HG02973 (cell line): ENCODE measurements around the gene ATAD5.
"Not testable (repeated sequence)": the region's sequence is repeated elsewhere in the genome, so short reads cannot be mapped to it uniquely, and the experiment has no call there.

Source experiments
- ATAC-seq: cut with Tn5 transposase; IDR thresholded peaks from one replicate; pipeline ENCODE4 v1.9.1; 2021; ENCODE audit warnings: moderate library complexity; ENCODE audit not compliant: unreplicated experiment

The ATAD5 gene

DNA sequence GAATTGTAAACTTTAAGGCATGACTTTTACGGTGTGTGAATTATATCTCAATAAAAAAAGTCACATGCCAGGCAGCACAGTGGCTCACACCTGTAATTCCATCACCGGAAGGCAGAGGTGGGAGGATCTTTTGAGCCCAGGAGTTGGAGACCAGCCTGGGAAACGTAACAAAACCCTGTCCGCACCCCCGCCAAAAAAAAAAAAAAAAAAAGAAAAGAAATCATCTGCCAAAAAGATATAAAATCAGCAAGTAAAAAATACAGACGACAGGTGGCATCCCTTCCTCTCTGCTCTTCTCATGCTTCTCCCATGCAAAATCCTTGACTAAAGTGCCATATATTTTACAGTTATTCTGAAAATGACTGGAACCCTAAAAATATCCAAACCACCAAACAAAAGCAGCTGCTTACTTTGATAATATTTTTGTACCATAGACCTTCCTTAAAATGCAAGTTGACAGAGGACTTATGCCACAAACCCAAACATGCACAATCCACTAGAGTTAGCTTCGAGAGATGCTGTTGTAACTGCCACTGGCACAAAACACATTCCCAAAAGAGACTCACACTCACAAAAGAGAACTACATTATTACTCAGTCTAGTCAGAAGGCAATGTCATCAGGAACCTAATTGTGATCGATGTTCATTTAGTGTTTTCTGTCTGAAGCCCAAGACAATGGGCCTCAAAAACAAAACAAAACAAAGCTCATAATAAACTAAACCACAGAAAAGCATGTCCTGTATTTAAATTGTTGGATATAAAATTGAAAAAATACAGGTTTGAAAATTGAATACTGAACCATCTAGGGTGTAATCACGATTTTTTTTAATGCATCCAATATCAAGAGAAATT lies 9.7 kb upstream of the ATAD5 start:
- no peak for ATAC-seq

DNA sequence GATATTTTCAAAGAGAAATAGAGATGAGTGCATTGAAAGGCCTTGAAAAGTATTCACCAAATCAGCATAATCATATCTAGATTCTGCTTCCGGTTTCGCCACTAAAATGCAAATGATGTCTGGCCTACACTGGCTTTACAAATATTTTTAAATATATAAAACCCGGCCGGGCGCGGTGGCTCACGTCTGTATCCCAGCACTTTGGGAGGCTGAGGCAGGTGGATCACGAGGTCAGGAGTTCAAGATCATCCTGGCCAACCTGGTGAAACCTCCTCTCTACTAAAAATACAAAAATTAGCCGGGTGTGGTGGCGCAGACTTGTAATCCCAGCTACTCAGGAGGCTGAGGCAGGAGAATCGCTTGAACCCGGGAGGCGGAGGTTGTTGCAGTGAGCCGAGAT lies 8.8 kb upstream of the ATAD5 start:
- not testable (repeated sequence) for ATAC-seq

DNA sequence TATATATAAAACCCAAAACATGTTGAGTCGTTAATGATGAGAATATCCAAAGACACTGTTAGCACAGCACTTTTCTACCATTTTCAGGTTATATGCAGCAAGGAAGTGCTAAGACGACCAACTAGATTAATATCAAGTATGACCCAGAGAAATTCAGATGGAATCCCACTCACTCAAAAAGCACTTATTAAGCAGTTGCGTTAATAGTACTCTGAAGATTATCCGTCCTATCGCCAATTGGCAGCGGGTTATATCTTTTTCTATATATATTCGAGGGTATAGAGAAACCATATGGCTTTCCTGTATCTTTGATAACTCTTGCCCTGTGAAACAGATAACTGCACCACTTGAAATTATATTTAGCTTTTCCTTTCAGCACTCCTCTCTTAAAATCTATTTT lies 8.3 kb upstream of the ATAD5 start:
- ATAC-seq: no peak

DNA sequence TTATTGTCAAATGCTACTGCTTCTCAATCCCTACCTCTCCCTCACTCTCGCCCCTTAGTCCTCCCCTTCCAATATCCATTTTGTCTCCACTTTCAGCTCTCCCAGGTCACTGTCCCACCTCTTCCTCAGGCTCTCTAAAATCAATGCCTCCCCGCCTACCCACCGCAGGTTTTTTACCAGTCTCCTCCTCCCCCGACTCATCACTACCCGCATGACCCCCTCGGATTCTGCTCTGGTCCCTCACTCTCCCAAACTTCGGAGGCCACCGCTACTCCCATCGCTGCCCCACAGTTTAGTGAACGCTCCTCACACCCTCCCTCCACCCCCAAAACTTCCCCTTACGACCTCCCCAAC lies 7.8 kb upstream of the ATAD5 start:
- no peak for ATAC-seq

GRCh38 chr17:30824356-30825145 lies 7.2 kb upstream of the ATAD5 start, which contains the start of gene CRLF3:
Gene CRLF3, minus strand, starts transcription at chr17:30824692. Its CDS starts 41 bp downstream, at chr17:30824651.
- ATAC-seq: peak; percentile 85

DNA sequence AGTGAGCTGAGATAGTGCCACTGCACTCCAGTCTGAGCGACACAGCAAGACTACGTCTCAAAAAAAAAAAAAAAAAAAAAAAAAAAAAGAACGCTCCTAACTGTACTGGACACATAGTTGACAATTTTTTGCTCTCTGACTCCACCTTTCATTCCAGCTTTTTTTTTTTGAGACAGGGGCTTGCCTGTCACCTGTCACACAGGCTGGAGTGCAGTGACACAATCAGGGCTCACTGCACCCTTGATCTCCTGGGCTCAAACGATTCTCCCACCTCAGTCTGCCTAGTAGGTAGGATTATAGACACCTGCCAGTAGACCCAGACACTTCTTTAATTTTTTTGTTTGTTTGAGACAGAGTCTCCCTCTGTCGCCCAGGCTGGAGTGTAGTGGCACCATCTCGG lies 4.7 kb upstream of the ATAD5 start:
- no peak for ATAC-seq

- no peak for ATAC-seq
These were observed 2.7 kb upstream of the ATAD5 start for GRCh38 chr17:30829022-30829421.

DNA sequence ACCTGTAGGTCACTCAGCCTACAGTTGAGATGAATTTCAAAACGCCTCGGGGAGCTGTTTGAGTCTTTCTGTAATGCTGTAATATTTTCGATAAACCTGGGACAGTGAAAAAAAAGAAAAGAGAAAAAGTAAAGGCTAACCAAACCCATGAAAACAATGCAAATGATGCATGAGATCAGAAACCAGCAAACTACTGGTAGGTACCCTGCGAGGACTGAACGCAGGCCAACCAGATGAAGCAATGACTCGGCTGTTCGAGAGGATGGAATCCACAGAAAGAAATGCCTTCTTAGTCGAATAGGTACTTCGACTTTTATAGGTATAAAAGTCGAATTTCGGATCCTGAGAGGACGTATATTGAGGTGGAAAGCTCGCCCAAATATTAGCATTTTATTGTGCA lies 509 bp upstream of the ATAD5 start:
- ATAC-seq: peak; percentile 15

GRCh38 chr17:30832438-30833124 lies 815 bp downstream of the ATAD5 start:
- peak; percentile 18 for ATAC-seq

DNA sequence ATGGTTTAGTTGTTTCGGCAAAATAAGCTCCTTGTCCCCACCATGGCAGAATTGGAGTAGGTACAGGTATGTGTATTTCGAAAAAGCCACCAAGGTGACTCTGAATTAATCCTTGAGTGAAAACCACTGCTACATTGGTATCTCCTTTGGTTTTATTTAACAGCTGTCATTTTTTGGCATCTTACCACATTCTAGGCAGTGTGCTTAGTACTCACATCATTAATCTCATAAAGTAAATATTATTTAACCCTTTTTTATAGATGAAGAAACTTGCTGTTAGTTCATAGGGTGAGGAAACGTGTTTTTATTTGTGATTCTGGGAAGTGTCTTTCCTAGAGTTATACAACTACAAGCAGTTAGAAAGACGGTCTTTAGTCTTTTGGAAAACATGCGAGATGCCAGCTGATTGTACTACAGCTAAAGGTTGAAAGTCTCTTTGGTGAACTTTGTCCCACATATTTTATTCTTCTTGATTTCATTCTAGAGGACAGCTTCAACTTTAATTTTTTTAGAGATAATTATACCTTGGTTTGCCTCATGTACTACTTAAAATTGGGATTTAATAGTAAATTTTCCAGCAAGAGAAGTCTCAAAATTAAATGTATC lies 6.5 kb downstream of the ATAD5 start:
- no peak for ATAC-seq

DNA sequence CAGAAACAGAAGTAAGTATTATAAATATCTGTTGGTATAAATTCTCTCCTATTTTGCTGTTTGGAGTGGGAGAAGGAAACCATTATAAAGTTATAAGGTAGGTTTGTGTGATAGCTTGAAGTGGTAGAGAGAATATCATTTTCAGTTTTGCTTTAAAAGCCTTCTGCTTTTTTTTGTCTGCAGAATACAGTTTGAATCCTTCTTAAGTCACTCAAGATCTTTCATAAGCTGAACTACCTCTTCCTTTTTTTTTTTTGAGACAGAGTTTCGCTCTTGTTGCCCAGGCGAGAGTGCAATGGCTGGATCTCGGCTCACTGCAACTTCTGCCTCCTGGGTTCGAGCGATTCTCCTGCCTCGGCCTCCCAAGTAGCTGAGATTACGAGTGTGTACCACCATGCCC lies 9.0 kb downstream of the ATAD5 start:
- ATAC-seq: no peak

GRCh38 chr17:30848021-30848420 lies 16.3 kb downstream of the ATAD5 start:
- no peak for ATAC-seq

GRCh38 chr17:30854146-30854545 lies 22.4 kb downstream of the ATAD5 start:
- ATAC-seq: no peak

DNA sequence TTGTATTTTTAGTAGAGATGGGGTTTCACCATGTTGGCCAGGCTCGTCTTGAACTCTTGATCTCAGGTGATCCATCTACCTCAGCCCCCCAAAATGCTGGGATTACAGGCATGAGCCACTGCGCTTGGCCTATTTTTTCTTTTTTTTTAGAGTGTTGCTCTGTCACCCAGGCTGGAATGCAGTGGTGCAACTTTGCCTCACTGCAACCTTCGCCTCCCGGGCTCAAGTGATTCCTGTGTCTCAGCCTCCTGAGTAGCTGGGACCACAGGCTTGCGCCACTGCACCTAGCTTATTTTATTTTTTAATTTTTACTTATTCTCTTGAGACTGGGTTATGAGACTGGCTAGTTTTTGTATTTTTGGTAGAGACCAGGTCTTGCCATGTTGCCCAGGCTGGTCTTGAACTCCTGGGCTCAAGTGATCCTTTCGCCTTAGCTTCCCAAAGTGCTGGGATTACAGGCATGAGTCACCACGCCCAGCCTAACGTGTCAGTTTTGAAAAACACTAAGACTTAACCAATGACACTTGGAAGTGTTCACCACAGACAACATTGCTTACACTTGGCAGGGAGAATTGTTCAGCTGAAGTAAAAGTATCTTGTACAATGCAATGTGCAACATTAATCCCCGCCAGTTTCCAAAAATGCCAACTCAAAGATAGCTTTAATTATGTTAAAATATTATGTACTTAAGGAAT lies 26.9 kb downstream of the ATAD5 start:
- no peak for ATAC-seq

GRCh38 chr17:30864636-30865035 lies 32.9 kb downstream of the ATAD5 start:
- no peak for ATAC-seq

DNA sequence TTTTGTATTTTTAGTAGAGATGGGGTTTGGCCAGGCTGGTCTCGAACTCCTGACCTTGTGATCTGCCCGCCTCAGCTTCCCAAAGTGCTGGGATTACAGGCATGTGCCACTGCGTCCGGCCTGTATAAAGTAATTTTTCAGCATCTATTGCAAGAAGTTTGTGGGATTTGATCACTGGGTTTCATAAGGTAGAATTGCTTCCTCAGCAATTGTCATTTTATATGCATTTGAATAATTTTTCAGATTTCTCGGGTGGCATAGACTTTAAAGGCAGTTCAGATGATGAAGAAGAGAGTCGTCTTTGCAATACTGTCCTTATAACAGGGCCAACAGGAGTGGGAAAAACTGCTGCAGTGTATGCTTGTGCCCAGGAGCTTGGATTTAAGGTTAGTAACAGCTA lies 37.2 kb downstream of the ATAD5 start:
- ATAC-seq: no peak

DNA sequence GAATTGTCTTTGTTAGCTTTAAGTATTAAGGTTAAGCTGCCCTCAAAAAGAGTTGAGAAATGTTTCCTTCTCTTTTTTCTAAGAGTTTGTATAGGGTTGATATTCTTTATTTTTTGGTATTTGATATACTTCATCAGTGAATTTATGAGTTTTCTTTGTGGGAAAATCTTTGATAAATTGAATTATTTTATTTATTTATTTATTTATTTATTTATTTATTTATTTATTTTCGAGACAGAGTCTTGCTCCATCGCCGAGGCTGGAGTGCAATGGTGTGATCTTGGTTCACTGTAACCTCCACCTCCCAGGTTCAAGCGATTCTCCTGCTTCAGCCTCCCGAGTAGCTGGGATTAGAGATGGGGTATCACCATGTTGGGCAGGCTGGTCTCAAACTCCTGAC lies 54.4 kb downstream of the ATAD5 start:
- no peak for ATAC-seq

- no peak for ATAC-seq
These were observed 62.5 kb downstream of the ATAD5 start for GRCh38 chr17:30894236-30894635.

GRCh38 chr17:30897311-30897710 lies 65.5 kb downstream of the ATAD5 start:
- no peak for ATAC-seq

GRCh38 chr17:30905742-30906100 lies 74.0 kb downstream of the ATAD5 start:
- ATAC-seq: peak; percentile 27
